NCI-H2196 (cell line): ENCODE measurements around the gene CXCL16.
"Not testable (repeated sequence)": the region's sequence is repeated elsewhere in the genome, so short reads cannot be mapped to it uniquely, and the experiment has no call there.

ENCODE experiments used
- DNase-seq: peaks from one replicate; lab custom pipeline; 2025; ENCODE audit not compliant: unreplicated experiment; lab: John Stamatoyannopoulos, UW

Gene CXCL16

DNA sequence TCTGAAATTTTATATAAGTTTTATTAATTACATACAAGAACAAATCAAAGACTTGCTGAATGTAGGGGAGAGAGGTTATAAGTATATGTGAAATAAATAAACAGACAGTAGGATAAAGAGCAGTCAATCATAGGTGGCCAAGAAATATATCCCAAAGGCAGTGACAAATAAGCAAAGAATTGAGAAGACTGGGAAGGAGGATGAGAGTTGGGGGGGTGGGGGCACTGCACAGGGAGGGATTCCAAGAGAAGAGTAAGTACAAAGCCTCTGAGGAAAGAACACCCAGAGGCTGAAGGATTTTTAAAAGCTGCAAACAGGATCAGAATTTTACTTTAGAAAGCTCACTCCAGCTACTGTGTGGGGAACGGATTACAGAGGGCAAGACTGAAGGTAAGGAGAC is 38.6 kb downstream of the CXCL16 start:
- no peak for DNase-seq

DNA sequence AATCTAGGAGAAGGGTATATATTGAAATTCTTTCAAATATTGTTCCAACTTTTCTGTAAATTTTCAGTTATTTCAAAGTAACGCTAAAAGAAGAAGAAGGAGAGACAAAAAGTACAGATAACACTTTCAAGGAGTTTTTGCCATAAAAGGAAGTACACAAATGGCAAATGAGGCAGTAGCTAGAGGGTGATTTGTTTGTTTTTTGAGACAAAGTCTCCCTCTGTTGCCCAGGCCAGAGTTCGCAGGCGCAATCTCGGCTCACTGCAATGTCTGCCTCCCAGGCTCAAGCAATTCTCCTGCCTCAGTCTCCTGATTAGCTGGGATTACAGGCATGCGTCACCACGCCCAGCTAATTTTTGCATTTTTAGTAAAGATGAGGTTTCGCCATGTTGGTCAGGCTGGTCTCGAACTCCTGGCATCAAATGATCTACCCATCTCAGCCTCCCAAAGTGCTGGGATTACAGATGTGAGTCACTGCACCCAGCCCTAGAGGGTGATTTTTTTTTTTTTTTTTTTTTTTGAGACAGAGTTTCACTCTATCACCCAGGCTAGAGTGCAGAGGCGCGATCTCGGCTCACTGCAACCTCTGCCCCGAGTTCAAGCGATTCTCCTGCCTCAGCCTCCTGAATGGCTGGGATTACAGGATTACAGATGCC is 40.2 kb downstream of the CXCL16 start:
- not testable (repeated sequence) for DNase-seq

DNA sequence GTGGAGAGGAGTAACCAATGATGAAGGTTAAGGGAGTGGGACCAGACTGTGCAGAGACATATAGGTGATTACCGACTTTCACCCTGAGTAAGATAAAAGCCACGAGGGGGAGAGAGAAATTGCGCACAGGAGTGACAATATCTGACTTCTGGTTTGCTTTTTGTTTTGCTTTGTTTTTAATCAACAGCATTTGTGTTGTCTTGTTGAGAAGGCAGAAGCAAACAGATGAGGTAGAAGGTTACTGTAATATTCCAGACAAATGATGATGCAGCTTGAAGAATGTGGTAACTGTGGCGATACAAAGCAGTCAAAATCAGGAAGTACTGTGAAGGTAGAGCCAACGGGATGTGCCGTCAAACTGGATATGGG is 43.3 kb downstream of the CXCL16 start:
- DNase-seq: no peak

DNA sequence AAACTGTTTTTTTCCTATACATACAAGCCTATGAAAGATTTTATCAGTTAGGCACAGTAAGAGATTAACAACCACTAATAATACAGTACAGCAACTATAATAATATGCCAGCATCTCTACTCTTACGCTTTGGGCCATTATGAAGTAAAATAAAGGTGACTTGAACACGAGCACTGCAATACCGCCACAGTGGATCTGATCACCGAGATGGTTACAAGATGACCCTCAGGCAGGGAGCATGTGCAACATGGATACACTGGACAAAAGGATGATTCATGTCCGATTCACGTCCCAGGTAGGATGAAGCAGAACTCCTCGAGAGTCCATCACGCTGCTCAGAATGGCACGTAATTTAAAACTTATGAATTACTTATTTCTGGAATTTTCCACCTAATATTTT is 46.3 kb downstream of the CXCL16 start:
- no peak for DNase-seq

DNA sequence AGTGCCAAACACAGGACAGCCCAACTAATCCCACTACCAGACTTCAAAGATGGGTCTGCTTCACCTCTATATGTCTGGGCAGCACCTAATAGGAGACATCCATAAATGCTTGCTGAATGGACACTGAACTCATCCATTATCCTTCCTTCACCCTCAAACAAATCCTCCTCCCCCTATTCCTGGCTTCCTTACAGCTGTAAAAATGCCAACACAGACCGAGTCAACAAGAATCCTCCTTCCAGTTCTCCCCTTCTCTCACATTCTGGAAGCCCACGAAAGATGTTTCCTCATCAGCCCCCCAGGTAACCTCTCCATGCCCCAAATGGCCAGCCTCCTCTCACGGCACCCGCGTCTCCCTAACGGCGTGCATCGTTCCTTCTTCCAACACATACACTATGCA is 48.0 kb downstream of the CXCL16 start:
- no peak for DNase-seq

DNA sequence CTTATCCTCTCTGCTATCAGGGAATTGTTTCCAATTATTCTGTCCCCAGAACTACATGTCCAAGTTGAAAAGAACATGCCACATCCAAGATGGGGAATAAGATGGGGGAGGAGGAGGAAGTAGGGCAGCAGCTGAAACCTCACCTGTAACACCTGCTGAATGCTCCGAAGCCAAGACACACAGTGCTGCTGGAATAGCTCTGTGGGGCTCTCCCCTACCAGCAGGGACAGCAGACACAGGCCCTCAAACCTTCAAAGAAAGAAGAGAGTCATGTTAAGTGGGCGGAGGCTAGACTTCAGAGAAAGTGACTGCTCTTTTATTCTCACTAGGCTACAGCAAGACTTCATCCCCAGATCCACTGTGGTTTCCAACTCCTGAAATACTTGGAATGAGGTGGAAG is 49.0 kb downstream of the CXCL16 start:
- peak; percentile 39 for DNase-seq

DNA sequence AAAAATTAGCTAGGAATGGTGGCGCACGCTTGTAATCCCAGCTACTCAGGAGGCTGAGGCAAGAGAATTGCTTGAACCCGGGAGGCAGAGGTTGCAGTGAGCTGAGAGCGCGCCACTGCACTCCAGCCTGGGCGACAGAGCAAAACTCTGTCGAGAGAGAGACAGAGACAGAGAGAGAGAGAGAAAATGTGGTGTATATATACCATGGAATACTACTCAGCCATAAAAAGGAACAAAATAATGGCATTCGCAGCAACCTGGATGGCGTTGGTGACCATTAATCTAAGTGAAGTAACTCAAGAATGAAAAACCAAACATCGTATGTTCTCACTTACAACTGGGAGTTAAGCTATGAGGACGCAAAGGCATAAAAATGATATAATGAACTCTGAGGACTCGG is 49.9 kb downstream of the CXCL16 start:
- DNase-seq: not testable (repeated sequence)

DNA sequence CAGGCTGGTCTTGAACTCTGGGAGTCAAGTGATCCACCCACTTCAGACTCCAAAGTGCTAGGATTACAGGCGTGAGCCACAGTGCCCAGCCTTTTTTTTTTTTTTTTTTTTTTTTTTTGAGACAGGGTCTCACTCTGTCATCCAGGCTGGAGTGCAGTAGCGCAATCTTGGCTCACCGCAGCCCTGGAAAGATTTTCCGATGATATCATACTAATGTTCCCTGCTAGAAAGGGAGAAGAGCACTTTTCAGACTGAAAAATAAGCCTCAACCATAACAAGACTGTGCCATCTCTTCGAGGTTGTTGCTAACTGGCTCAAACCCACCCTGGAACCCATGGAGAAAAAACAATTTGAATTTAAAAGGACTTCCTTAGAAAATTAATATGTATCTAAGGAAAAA is 56.0 kb downstream of the CXCL16 start:
- DNase-seq: not testable (repeated sequence)
